GM18520 (cell line): ENCODE measurements around the gene CAMTA1.

Source experiments
- ATAC-seq: cut with Tn5 transposase; IDR thresholded peaks from one replicate; pipeline ENCODE4 v1.9.1; 2021; ENCODE audit not compliant: unreplicated experiment

Gene CAMTA1

DNA sequence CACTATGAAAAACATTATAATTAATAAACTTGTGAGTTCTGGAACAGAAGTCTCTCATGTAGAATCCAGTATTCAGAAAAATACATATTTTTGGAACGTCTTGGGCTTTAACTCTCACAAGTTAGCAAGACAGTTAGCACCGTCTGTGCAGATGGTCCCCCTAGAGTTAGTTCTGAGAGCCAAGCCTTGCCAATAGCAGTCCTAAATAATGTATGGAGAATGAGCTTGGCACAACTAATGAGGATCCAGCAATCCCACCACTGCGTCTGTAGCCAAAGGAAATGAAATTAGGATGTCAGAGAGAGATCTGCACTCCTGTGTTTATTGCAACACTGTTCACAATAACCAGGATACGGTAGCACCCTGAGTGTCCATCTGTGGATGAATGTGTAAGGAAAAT is 931.3 kb downstream of the CAMTA1 start:
- no peak for ATAC-seq

GRCh38 chr1:7717748-7718368 is 932.6 kb downstream of the CAMTA1 start:
- no peak for ATAC-seq

DNA sequence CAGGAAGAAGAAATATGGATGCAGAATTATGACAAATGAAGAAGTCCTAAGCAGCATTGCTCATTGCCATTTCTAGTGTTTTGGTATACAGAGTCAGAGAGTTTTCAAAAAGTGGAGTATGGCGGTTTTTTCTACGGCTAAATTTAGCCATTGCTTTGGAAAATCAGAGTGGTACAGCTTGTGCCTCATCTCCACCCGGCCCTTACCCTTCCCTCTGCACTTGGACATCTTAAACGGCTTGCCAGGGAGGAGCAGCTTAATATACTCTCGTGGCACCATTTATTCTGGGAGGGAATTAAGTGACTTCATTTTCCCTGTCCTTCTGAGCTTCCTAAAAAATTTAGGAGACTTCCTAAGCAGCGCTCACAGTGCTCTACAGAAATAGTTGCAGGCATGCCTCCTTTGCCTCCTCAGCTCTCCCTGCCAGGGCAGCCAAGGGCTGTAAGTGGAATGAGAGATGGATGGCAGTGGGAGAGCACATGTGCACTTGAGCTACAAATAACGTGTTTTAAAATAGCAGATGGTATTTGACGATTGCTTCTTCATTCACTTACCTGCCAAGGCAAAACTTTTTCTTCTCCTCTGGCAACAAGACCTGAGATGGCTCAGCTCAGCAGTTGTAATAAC is 934.3 kb downstream of the CAMTA1 start:
- no peak for ATAC-seq

DNA sequence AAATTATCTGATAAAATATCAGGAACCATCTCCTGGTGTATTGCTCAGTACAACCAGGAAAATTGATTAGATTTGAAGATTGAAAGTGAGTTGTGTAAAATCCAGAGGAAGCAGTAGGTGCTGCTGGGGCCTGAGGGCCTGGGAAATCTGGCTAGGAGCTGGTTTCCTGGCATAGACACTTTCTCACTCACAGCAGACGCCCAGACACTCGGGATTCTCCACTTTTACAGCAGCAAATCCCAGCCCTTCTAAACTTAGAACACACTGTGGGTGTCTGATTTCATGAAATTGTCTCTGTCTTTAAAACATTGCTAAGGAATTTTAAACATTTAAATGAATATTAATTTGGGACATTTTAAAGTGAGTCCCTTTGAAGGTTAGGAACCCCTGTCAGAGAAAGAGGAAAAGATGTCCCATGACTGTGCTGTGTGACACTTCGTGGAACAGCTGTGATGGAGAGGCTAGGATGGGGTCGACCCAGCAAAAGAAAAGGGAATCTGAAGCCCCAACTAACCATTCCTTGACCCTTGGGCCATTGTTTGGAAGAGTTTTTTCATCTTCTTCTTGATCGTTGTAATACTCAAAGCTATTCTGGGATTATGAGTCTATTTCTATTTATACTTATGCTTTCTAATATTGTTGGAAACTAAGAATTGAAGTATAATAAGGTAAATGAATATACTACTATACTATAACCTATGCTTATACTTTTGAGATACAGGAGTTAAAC is 936.9 kb downstream of the CAMTA1 start:
- ATAC-seq, result no peak

- no peak for ATAC-seq
These were observed 937.4 kb downstream of the CAMTA1 start for GRCh38 chr1:7722670-7723012.

- no peak for ATAC-seq
These were observed 941.4 kb downstream of the CAMTA1 start for GRCh38 chr1:7726623-7727022.

GRCh38 chr1:7727809-7728471 is 942.7 kb downstream of the CAMTA1 start:
- no peak for ATAC-seq

GRCh38 chr1:7729761-7730160 is 944.5 kb downstream of the CAMTA1 start:
- ATAC-seq, result no peak

DNA sequence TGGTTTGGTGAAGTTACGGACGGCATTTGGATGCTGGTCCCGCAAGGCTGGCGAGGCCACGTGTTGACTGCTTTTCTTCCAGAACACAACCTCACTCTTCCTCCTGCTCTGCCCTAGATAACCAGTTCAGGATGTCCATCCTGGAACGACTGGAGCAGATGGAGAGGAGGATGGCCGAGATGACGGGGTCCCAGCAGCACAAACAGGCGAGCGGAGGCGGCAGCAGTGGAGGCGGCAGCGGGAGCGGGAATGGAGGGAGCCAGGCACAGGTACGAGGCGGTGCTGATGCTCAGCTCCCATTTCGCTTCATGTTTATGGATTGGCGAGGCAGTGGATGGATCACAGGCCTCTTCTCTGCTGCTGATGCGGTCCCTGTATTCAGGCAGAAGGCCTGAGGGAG is 947.1 kb downstream of the CAMTA1 start:
- no peak for ATAC-seq

GRCh38 chr1:7733276-7733675 is 948.0 kb downstream of the CAMTA1 start:
- no peak for ATAC-seq

GRCh38 chr1:7738044-7738443 is 952.8 kb downstream of the CAMTA1 start:
- ATAC-seq, result no peak

GRCh38 chr1:7743346-7743745 is 958.1 kb downstream of the CAMTA1 start:
- no peak for ATAC-seq

DNA sequence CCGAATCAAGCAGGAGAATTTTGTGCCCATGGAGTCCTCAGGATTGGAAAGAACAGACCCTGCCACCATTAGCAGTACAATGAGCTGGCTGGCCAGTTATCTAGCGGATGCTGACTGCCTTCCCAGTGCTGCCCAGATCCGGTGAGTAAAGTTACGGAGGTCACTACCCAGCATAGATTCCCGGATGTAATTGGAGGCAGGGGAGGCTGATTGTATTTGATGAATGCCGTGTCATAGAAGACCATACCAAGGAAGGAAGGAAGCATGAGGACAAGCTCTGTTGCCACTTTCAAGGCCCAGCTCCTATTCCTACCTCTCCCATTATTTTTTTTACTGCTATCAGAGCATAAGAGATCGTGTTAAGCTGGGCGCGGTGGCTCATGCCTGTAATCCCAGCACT is 959.6 kb downstream of the CAMTA1 start:
- ATAC-seq, result no peak

- ATAC-seq, result no peak
These were observed 960.5 kb downstream of the CAMTA1 start for GRCh38 chr1:7745783-7746182.

DNA sequence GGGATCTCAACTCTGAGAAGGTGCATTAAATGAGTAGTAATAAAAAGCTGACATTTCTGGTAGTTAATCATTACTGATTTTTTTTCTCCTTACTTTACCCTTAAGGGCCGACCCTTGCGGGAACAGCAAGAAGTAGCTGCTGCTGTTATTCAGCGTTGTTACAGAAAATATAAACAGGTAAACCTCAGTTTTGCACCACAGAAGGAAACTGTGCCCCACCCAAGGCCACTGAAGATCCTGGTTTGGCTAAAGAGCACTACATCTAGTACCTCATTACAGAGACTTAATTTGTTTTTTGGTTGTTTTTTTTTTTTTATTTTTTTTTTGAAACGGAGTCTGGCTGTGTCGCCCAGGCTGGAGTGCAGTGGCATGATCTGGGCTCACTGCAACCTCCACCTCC is 962.4 kb downstream of the CAMTA1 start:
- no peak for ATAC-seq

DNA sequence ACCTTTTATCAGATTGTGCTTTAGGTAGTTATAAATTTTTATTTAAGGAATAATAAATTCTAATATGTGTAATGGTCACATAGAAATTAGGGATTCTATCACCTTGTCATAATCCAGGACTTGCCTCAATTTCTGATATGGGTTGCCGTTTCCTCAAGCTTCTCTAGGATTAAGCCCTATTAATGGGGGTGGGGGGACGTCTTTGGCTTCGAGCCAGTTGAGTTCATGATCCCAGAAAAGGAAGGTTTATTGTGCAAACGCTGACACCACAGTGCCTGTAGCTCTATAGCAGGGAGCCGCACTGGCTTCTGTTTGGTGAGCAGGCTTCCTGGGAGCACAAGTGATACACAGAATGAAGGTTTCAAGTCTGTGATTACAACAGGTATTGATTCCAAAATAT is 963.9 kb downstream of the CAMTA1 start:
- ATAC-seq, result no peak

DNA sequence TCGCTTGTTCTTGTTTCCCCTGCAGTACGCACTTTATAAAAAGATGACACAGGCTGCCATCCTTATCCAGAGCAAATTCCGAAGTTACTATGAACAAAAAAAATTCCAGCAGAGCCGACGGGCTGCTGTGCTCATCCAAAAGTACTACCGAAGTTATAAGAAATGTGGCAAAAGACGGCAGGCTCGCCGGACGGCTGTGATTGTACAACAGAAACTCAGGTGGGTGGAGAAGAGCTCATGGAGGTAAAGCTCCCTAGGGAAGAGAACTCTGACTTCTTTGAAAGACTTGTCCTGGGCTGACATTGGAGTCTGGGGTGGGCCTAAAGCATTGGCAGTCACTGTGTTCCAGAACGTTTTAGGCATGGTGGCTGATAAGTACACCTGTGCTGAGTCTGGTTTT is 965.9 kb downstream of the CAMTA1 start:
- no peak for ATAC-seq

DNA sequence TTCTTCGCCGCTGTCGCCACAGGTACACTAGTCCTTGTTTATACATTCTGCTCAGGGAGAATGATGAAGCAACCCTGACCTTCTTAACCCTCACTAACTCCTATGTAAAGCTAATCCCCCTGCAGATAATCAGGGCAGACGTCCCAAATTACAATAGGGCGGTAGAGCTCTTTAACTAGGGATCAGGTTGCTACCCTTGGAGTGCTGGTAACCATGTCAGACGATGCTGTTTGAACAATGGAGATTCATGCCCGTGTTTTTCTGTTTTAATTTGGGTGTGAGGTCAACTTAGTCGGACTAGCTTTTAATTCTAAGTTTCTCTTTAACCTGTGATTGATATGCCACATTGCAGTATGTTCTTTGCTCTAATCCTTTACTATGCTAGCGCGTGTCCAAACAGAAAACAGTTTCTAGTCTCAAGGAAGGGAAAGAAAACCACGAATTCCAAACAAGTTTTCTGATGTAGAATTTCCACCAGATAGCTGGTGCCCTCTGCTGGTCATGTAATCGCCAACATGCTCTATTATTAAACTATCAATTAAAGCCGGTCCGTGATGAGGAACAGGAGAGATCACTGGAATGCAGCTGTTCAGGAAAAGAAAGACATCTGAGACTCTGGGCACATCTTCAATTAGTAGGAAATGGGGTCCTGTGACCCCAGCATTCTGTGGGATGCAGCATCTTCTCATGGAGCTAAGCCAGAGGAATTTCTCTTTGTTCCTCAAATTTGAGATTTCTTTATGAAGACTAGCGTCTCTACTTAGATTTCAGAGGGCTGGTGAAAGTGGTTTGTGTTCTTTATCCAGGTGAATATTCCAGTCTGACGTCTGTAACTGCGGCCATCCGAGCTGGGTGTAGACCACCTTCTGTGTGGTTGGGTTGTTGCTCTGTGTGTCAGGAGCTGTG is 967.5 kb downstream of the CAMTA1 start:
- ATAC-seq, result no peak

DNA sequence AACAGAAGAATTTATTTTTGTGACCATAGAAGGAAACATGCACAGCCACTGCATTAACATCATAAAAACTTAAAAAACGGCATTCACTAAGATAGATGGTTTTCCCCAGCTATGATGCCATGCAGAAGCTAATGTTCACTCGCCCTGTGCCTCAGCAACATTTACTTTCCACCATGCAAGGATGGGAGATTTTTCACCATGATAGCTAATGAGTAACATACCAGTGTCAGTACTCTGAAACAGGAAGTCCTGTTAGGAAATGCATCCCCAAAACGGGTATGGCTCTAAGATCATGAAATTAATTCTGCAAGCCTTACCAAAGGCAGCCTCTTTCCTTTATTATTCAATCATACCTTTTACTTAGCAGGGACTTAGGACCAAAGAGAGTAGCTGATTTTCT is 968.4 kb downstream of the CAMTA1 start:
- ATAC-seq, result no peak

DNA sequence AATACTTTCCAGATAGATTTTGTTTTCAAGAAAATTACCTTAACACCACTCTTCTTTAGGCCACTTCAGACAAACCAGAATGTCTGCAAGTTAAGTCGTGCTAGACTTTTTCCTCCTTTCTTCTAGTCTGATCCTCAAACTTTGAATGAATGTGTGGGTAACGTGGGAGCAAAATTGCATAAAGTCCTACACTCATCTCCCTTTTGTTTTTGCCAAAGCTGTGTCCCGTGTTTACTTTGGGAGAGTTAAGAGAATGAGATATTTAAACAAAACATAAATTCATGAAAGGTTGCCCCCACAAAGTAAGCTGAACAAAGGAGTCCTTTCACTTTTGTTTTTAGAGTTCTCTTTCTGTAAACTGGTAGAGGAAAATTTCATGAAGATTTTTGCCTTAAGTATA is 969.0 kb downstream of the CAMTA1 start:
- no peak for ATAC-seq

DNA sequence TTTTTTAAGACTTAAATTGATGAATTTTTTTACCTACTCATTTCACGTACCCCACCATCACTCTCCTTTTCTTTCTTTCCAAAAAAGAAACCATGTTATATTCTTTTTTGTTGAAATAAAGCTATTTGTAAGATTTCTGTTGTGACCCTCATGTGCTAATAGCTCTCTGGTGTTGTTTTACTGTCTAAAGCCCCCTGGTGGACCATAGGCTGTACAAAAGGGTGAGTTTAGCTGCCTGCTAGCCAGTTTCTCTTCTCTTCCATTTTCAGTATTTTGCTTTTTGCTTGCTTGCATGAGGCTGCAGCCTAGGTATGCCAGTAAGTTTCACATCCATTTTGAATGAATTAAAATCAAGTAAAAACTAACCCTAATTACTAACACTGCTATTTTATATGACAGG is 970.2 kb downstream of the CAMTA1 start:
- no peak for ATAC-seq
